ENCODE measurements around the gene FANCC.
A peak's percentile ranks its signal among the peaks of the same experiment; 100 is the strongest.

FANCC gene

DNA sequence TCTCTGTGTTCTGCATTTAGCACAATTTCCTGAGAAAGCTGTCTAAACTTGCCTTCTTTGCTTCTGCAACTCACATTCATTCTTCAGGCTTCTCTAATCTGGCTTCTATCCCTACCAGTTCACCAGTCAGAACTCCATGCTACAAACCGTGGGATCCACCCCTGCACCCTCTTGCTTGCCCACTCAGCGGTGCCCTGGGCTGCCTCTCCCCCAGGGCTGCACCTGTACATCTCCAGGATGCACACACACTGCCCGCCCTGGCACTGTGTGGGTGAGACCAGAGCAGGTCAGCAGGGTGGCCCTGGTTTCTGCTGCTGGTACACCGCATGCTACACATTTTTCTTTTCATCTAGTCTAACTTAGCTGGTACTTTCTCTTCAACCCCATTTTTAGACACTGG lies 127.1 kb downstream of the FANCC start:
- Mint-ChIP-seq H3K36me3 (ENCODE audit: low read depth) (no peaks in the 10 kb centered on the region), H3K27me3 (ENCODE audit: low read depth) (no peaks in the 10 kb centered on the region), H3K27ac (peak overlapping the region; percentile 89 to 93 (median 91)), H3K9me3 (no peaks in the 10 kb centered on the region), H3K4me3 (peak overlapping the region; percentile 18 to 31 (median 19)), H3K4me1 (peaks cover 35% of the 10 kb centered on the region)
- TF ChIP-seq, protein P1, sequence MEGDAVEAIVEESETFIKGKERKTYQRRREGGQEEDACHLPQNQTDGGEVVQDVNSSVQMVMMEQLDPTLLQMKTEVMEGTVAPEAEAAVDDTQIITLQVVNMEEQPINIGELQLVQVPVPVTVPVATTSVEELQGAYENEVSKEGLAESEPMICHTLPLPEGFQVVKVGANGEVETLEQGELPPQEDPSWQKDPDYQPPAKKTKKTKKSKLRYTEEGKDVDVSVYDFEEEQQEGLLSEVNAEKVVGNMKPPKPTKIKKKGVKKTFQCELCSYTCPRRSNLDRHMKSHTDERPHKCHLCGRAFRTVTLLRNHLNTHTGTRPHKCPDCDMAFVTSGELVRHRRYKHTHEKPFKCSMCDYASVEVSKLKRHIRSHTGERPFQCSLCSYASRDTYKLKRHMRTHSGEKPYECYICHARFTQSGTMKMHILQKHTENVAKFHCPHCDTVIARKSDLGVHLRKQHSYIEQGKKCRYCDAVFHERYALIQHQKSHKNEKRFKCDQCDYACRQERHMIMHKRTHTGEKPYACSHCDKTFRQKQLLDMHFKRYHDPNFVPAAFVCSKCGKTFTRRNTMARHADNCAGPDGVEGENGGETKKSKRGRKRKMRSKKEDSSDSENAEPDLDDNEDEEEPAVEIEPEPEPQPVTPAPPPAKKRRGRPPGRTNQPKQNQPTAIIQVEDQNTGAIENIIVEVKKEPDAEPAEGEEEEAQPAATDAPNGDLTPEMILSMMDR (IDR thresholded peaks at IDR 0.05; ENCODE audit: unreplicated experiment in 3 of 3): no peak

DNA sequence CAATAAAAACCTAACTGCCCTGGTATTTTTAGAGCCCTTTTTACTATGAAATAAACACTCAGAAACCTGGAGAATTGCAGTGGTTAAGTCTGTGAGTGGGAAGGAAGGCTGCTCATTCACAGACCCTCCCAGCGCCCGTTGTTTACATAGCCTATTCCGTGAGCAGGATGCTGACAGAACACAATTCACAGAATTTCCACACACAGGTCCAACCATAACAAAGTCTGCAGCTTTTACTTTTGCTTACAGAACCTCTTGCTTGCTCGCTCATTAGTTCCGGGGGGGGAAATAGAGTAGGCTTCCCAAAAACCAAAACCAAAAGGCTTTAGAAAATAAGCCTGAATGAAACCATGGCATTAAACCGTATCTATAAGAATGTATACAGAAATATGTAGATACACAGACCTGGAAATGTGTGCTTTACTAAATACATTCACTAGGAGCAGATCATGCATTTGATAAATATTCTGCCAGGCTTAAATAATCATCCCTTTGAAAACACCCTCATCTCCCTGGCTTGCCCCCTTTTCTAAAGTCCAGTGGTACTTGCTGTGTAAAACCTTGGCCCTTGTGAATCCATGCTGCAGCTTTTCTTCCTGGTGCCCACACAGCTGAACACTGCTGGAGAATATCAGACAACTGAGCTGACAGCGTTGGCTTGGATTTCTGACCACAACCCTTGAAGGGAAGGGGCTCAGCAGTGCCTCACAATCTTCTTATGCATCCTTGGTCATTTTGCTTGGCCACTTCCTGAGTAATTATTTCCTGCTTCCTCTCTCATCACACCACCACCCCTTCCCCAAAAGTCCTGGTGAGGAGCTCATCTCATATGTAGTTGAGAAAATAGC lies 128.0 kb downstream of the FANCC start:
- Mint-ChIP-seq H3K27me3 (ENCODE audit: low read depth) (no peaks in the 10 kb centered on the region), H3K4me1 (peaks cover 36% of the 10 kb centered on the region), H3K4me3 (peak overlapping the region; percentile 40 to 55 (median 46)), H3K27ac (peak overlapping the region; percentile 89 to 93 (median 91)), H3K36me3 (ENCODE audit: low read depth) (no peaks in the 10 kb centered on the region), H3K9me3 (no peaks in the 10 kb centered on the region)
- TF ChIP-seq, protein P1 (IDR thresholded peaks at IDR 0.05; ENCODE audit: unreplicated experiment in 3 of 3): no peak

DNA sequence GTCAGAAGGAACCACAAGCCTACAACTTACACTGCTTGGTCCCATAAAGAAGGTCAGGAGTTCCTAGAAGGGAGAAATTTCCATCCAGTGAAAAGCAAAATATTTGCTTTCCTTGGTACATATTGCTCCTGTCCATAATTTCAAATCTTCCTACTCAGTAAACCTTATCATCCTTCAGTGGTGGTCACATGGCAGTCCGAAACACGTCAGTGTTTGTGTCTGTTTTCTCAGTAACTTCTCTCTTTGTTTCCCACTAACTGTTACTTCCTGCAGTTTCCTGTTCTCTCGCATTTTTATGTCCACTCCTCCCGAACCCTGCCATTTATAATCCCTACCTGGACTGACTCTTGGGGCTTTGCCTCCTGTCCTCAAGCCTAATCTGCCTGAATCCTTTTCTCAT lies 129.1 kb downstream of the FANCC start:
- H3K4me1 Mint-ChIP-seq: peaks cover 40% of the 10 kb centered on the region
- TF ChIP-seq, protein P1 (IDR thresholded peaks at IDR 0.05; ENCODE audit: unreplicated experiment in 3 of 3): no peak
- H3K36me3 Mint-ChIP-seq (ENCODE audit: low read depth): no peaks in the 10 kb centered on the region
- H3K4me3 Mint-ChIP-seq: peak overlapping the region in 2 of 3 experiments; percentile 4 to 44
- peak overlapping the region; percentile 61 to 94 (median 91) for H3K27ac Mint-ChIP-seq
- no peaks in the 10 kb centered on the region for H3K27me3 Mint-ChIP-seq (ENCODE audit: low read depth)
- H3K9me3 Mint-ChIP-seq: no peaks in the 10 kb centered on the region

DNA sequence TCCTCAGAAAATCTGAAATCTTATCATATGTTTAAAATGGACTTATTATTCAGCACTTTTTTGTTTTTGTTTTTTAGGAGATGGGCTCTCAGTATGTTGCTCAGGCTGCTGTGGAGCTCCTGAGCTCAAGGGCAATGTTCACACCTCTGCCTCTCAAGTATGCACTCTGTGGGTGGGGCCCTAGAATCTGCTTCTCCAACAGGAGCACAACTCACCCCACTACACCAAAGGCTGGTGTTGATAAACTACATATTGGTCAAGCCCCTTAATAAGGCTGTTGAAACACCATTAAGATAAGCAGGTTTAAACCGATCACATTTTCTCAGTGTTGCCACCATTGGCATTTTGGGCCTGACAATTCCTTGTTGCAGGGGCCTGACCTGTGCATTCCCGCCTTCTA lies 131.6 kb downstream of the FANCC start:
- Mint-ChIP-seq H3K27ac (peak overlapping the region in 1 of 3 experiments; percentile 32), H3K4me3 (no peak overlapping the region), H3K4me1 (peaks cover 34% of the 10 kb centered on the region), H3K36me3 (ENCODE audit: low read depth) (peaks cover 3% of the 10 kb centered on the region), H3K27me3 (ENCODE audit: low read depth) (peaks cover 3% of the 10 kb centered on the region), H3K9me3 (no peaks in the 10 kb centered on the region)
- TF ChIP-seq, protein P1 (IDR thresholded peaks at IDR 0.05; ENCODE audit: unreplicated experiment in 3 of 3): no peak

DNA sequence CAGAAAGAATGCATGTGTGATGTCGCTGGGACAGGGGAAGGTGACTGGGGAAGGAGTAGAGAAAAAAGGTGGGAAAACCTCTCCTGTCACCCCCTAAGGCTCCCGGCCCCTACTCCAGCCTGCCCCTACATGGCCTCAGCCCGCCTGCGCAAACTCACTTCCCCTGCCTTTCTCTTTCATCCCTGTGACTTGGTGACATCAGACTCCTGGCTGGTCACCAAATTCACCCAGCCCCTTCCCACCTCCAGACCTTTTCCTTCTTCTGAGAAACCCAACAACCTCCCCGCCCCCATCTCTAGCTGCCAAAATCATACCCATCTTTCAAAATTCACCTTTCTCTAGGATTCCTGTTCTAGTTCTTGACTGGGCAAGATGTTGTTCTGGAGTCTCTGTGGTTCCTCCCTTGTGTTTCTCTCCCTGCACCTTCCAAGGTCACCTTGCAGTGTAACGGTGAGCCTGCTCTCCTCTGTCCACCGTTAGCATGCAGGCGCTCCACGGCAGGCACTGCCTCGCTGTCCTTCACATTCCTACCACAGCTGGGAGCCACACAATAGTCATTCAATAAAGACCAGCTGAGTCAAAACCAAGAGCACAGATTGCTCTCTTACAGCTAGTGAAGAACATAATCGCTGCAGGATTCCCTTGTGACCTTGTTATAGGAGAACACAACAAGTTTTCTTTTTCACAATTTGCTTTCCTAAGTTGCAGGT lies 134.5 kb downstream of the FANCC start:
- no peaks in the 10 kb centered on the region for H3K9me3 Mint-ChIP-seq
- peaks cover 3% of the 10 kb centered on the region for H3K27me3 Mint-ChIP-seq (ENCODE audit: low read depth)
- peak overlapping the region; percentile 12 to 27 (median 12) for H3K27ac Mint-ChIP-seq
- no peak overlapping the region for H3K4me3 Mint-ChIP-seq
- TF ChIP-seq, protein P1 (IDR thresholded peaks at IDR 0.05; ENCODE audit: unreplicated experiment in 3 of 3): peak; percentile 29 to 53 (median 50)
- H3K36me3 Mint-ChIP-seq (ENCODE audit: low read depth): peaks cover 3% of the 10 kb centered on the region
- H3K4me1 Mint-ChIP-seq: peaks cover 7% of the 10 kb centered on the region

All from nephron (organoid).